Panc1 (cell line): ENCODE data around the gene HOXC9. TPM values are rescaled to one million over a fixed set of nuclear protein-coding genes. Genes with fewer than 3 reads are reported as not detected.
A peak's percentile ranks its signal among the peaks of the same experiment; 100 is the strongest.

Source experiments
- ATAC-seq: fragments of 200-7000 bp; cut with Tn5 transposase; 2 replicates; pipeline ENCODE4 v1.9.1; 2020; ENCODE audit warnings: mild to moderate bottlenecking, moderate library complexity
- BruUV-seq: library from RNA; stranded (reverse); fragments of 400-500 nt; replicated peaks from 2 replicates; lab custom pipeline; 2021; lab: Mats Ljungman, UMichigan
- CTCF ChIA-PET: fragments of 300-600 bp; sonication (Branson Sonifier 250); formaldehyde crosslinking; loops from one replicate; lab custom pipeline; 2022; ENCODE audit warnings: antibody characterized with exemption; lab: Charles Lee
- POLR2A ChIA-PET: fragments of 300-600 bp; sonication (Branson Sonifier 250); formaldehyde crosslinking; loops from one replicate; lab custom pipeline; 2022; ENCODE audit warnings: antibody characterized with exemption; lab: Charles Lee
- DNase-seq: peaks from one replicate; pipeline ENCODE4 v3.0.0-alpha.2; 2010; ENCODE audit warnings: low read depth, low spot score
- H3K27ac ChIP-seq: 2 replicates; pipeline ENCODE4 v1.5.1; 2011; ENCODE audit warnings: mild to moderate bottlenecking, low read length, inconsistent platforms
- H3K27me3 ChIP-seq: fragments of 200-500 bp; sonication (Bioruptor generic); 2 replicates; pipeline ENCODE4 v1.6.0; 2014; ENCODE audit warnings: low read length, inconsistent platforms; ENCODE audit not compliant: control insufficient read depth, insufficient read depth
- H3K36me3 ChIP-seq: fragments of 200-500 bp; sonication (Bioruptor generic); 2 replicates; pipeline ENCODE4 v1.5.1; 2014; ENCODE audit warnings: inconsistent platforms, mild to moderate bottlenecking, low read length, moderate library complexity; ENCODE audit not compliant: control insufficient read depth, insufficient read depth
- H3K4me1 ChIP-seq: 2 replicates; pipeline ENCODE4 v1.5.1; 2011; ENCODE audit warnings: inconsistent platforms, mild to moderate bottlenecking, low read length, moderate library complexity; ENCODE audit not compliant: control insufficient read depth, insufficient read depth
- H3K4me3 ChIP-seq, 2 experiments: 2 replicates each; pipeline ENCODE4 v1.5.1; 2011 to 2012; ENCODE audit warnings: low read depth in 2 of 2, low read length in 2 of 2, mild to moderate bottlenecking in 2 of 2, inconsistent platforms in 1 of 2, moderate library complexity in 1 of 2
- H3K9me3 ChIP-seq: fragments of 200-500 bp; sonication (Bioruptor generic); 2 replicates; pipeline ENCODE4 v1.5.1; 2014; ENCODE audit warnings: low read depth, mild to moderate bottlenecking, inconsistent platforms, low read length, moderate library complexity; ENCODE audit not compliant: control insufficient read depth, insufficient read depth
- POLR2AphosphoS5 ChIP-seq: IDR thresholded peaks from 2 replicates; pipeline ENCODE4 v1.6.1; 2012; ENCODE audit warnings: mild to moderate bottlenecking, low read depth, low read length, moderate library complexity
- REST ChIP-seq, 2 experiments: IDR thresholded peaks; 2 replicates each; pipeline ENCODE4 v1.6.1; 2011 to 2012; ENCODE audit warnings: low read depth in 2 of 2, control low read depth in 1 of 2, low read length in 1 of 2, mild to moderate bottlenecking in 1 of 2, moderate library complexity in 1 of 2; ENCODE audit not compliant: insufficient read depth in 1 of 2
- SIN3A ChIP-seq: IDR thresholded peaks from 2 replicates; pipeline ENCODE4 v1.6.1; 2012; ENCODE audit warnings: low read depth, mild to moderate bottlenecking, low read length, moderate library complexity, borderline replicate concordance; ENCODE audit not compliant: insufficient read depth
- TCF7L2 ChIP-seq: IDR thresholded peaks from 2 replicates; pipeline ENCODE4 v1.6.1; 2011; ENCODE audit warnings: mild to moderate bottlenecking, low read depth, low read length, inconsistent platforms
- in situ Hi-C: cut with HindIII; loops from 2 replicates; pipeline ENCODE4 v1.10.0; 2016; ENCODE audit warnings: low sequenced_read_pairs, low pct_unique_long_range_greater_than_20kb
- intact Hi-C: fragments of 100-400 bp; cut with micrococcal nuclease; formaldehyde crosslinking; loops from one replicate; pipeline ENCODE4 v1.10.0; 2022; ENCODE audit not compliant: unreplicated experiment
- total RNA-seq: library from RNA; stranded (reverse); gene quantifications from one replicate; pipeline ENCODE4 v1.2.1, GENCODE V29; 2021; ENCODE audit not compliant: unreplicated experiment
- TF ChIP-seq, protein P1 (sequence below): fragments of 450-650 bp; IDR thresholded peaks from 2 replicates; pipeline ENCODE4 v1.5.1; 2017; ENCODE audit warnings: mild to moderate bottlenecking

Gene HOXC9
- total RNA-seq, 1 experiment from 2014 or later: 37.2 TPM

DNA sequence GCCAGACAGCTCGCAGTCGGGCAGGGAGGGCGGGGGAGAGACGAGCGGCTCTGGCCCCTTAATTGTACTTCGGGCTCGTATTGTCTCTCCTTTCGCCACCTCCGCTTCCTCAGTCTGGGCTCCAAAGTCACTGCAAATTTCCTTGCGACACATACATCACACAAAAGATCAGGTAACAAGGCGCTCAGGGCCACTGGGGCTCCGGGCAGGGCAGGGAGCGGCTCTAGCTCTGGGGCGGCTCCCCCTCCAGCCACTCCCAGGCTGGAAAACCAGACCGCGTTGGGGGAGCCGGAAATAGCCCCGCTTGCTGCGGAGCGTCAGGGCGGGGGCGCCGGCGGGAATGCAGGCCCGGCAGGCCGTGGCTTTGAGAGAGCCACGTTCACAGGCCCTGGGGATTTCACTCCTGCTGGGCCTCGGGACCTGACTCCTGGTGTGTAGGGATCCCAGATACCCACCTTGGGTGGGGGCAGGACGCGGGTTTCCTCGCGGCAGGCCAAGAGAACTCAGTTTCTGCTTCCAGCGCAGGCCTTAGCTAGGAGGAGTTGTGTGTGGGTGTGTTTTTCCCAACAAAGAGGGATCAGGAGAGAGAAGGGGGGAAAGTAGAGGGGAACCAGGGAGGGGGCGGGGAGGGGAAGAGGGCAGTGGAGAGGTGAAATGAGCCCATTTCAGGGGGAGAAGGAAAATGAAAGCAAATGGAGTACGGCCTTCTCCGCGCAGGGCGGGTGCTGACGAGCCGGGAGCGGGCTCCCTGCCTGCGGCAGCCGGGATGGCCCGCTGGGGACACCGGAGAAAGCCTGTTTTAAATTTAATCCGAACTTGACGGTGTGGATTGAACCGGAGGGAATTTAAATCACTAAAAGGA lies 4.4 kb upstream of the HOXC9 start:
- peak; percentile 15 for ATAC-seq
- Histone ChIP-seq H3K4me1 (peaks cover 11% of the 10 kb centered on the region), H3K27ac (peak overlapping the region; percentile 99), H3K27me3 (no peaks in the 10 kb centered on the region), H3K4me3 (peak overlapping the region; percentile 66 to 67), H3K36me3 (no peaks in the 10 kb centered on the region; the same call in 1 of the 2 replicates), H3K9me3 (no peaks in the 10 kb centered on the region)
- TF ChIP-seq, protein P1, sequence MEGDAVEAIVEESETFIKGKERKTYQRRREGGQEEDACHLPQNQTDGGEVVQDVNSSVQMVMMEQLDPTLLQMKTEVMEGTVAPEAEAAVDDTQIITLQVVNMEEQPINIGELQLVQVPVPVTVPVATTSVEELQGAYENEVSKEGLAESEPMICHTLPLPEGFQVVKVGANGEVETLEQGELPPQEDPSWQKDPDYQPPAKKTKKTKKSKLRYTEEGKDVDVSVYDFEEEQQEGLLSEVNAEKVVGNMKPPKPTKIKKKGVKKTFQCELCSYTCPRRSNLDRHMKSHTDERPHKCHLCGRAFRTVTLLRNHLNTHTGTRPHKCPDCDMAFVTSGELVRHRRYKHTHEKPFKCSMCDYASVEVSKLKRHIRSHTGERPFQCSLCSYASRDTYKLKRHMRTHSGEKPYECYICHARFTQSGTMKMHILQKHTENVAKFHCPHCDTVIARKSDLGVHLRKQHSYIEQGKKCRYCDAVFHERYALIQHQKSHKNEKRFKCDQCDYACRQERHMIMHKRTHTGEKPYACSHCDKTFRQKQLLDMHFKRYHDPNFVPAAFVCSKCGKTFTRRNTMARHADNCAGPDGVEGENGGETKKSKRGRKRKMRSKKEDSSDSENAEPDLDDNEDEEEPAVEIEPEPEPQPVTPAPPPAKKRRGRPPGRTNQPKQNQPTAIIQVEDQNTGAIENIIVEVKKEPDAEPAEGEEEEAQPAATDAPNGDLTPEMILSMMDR: no peak
- no peak for TF ChIP-seq TCF7L2
- no peak for TF ChIP-seq REST (IDR thresholded peaks at IDR 0.05; ENCODE audit: insufficient read depth in 1 of 2, low read depth in 2 of 2, low read length in 1 of 2)
- 0 out of 2 replicates have a peak, but pooled peaks have one; percentile 31 for TF ChIP-seq SIN3A
- peak; percentile 52 for TF ChIP-seq POLR2AphosphoS5
- intact Hi-C loops: loop anchor here (10.0 kb wide), 1 partner anchor 611 kb away; the partner anchor contains the start of gene SP1
- ChIA-PET POLR2A (interaction anchor here (0.6 to 1.4 kb wide), 3 partner anchors 11 to 211 kb away, joined by 5 to 16 read pairs (median 10); partner anchors contain the start of gene HOXC10), CTCF (interaction anchor here (0.5 kb wide), 1 partner anchor 11 kb away, joined by 7 read pairs; no protein-coding TSS in a partner anchor)
- no TSS peak for BruUV-seq
- no peak for DNase-seq
- in situ Hi-C loops: no loop called here

- H3K36me3 ChIP-seq: no peaks in the 10 kb centered on the region; the same call in 1 of the 2 replicates
- DNase-seq (no peak), ATAC-seq (0 out of 2 replicates have a peak, but pooled peaks have one; percentile 1)
- H3K4me3 ChIP-seq: peak overlapping the region; percentile 66 to 67
- peaks cover 12% of the 10 kb centered on the region for H3K4me1 ChIP-seq
- ChIA-PET POLR2A (interaction anchor here (0.6 to 1.4 kb wide), 2 partner anchors 12 to 21 kb away, joined by 3 to 10 read pairs; no protein-coding TSS in a partner anchor), CTCF (interaction anchor here (0.6 to 1.6 kb wide), 3 partner anchors 8 to 372 kb away, joined by 3 to 5 read pairs (median 5); no protein-coding TSS in a partner anchor)
- no peaks in the 10 kb centered on the region for H3K27me3 ChIP-seq
- H3K27ac ChIP-seq: peak overlapping the region; percentile 99
- in situ Hi-C loops: no loop called here
- TF ChIP-seq POLR2AphosphoS5 (peak; percentile 58; the same call in 1 of the 2 replicates), TCF7L2 (0 out of 2 replicates have a peak, but pooled peaks have one; percentile 21), SIN3A (no peak), REST (IDR thresholded peaks at IDR 0.05; ENCODE audit: insufficient read depth in 1 of 2, low read depth in 2 of 2, low read length in 1 of 2) (no peak)
- TF ChIP-seq, protein P1: no peak
- intact Hi-C loops: loop anchor here (10.0 kb wide), 1 partner anchor 612 kb away; the partner anchor contains the start of gene SP1
- BruUV-seq: TSS peak; percentile 13
- H3K9me3 ChIP-seq: no peaks in the 10 kb centered on the region
These were observed 3.4 kb upstream of the HOXC9 start for GRCh38 chr12:53996240-53997203.
